Measurements from ENCODE around the gene CA5B. TPM values are rescaled to one million over a fixed set of nuclear protein-coding genes. Genes with fewer than 3 reads are reported as not detected.
"Not testable (repeated sequence)": the region's sequence is repeated elsewhere in the genome, so short reads cannot be mapped to it uniquely, and the experiment has no call there.

CA5B gene
- total RNA-seq (ENCODE audit: unreplicated experiment): 7.2 TPM
- long read RNA-seq, partial matches to known transcripts: 0 of 1 reads
- long read RNA-seq, other reads (novel, unspliced or antisense): 1 of 1 reads

GRCh38 chrX:15737959-15738902, at the start of gene CA5B:
CA5B (plus strand) TSS chrX:15738270; CDS start chrX:15750024, 11,754 bp downstream.
- no peaks in the 10 kb centered on the region for H3K9me3 Mint-ChIP-seq (ENCODE audit: unreplicated experiment)

DNA sequence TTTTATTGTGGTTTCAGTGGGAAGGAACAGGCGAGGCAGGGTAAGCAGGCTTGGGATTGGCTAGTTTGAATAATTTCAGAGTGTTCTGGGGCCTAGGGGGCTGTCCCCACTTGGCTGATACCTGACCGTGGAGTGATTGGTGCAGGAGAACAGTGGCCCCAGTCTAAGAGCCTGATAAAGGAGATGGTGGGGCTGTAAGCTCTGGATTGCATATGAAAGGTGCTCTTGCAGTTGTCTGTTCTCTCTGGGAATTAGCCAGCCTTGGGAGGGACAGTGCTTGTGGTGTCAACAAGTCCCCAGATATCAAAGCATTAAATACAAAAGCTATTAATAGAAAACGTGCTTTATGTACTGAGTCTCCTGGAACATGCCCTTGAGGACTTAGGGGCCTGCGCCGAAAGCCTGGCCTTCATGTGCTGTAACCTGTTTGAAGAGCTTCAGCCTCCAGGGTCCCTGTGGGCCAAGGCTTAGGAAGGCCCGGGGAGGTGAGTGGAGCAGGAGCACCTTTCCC, 43.1 kb upstream of the CA5B start:
- no peak for DNase-seq (ENCODE audit: low spot score)
- no peaks in the 10 kb centered on the region for H3K4me1 Mint-ChIP-seq (ENCODE audit: unreplicated experiment)
- no peaks in the 10 kb centered on the region for H3K9me3 Mint-ChIP-seq (ENCODE audit: unreplicated experiment)
- H3K27ac Mint-ChIP-seq (ENCODE audit: unreplicated experiment): no peak overlapping the region
- H3K27me3 Mint-ChIP-seq (ENCODE audit: unreplicated experiment): no peaks in the 10 kb centered on the region
- H3K4me3 Mint-ChIP-seq (ENCODE audit: unreplicated experiment): no peak overlapping the region
- TF ChIP-seq, protein P1, sequence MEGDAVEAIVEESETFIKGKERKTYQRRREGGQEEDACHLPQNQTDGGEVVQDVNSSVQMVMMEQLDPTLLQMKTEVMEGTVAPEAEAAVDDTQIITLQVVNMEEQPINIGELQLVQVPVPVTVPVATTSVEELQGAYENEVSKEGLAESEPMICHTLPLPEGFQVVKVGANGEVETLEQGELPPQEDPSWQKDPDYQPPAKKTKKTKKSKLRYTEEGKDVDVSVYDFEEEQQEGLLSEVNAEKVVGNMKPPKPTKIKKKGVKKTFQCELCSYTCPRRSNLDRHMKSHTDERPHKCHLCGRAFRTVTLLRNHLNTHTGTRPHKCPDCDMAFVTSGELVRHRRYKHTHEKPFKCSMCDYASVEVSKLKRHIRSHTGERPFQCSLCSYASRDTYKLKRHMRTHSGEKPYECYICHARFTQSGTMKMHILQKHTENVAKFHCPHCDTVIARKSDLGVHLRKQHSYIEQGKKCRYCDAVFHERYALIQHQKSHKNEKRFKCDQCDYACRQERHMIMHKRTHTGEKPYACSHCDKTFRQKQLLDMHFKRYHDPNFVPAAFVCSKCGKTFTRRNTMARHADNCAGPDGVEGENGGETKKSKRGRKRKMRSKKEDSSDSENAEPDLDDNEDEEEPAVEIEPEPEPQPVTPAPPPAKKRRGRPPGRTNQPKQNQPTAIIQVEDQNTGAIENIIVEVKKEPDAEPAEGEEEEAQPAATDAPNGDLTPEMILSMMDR (IDR thresholded peaks at IDR 0.05; ENCODE audit: unreplicated experiment): no peak
- peaks cover 16% of the 10 kb centered on the region for H3K36me3 Mint-ChIP-seq (ENCODE audit: low read depth, unreplicated experiment)

More at GRCh38 chrX:15737959-15738902, at the start of gene CA5B:
- peak within 1 kb of the TSS; percentile 86 for H3K4me3 Mint-ChIP-seq (ENCODE audit: unreplicated experiment)
- peak within 1 kb of the TSS; percentile 41 for H3K27ac Mint-ChIP-seq (ENCODE audit: unreplicated experiment)
- peak; percentile 94 for DNase-seq (ENCODE audit: low spot score)
- TF ChIP-seq, protein P1 (IDR thresholded peaks at IDR 0.05; ENCODE audit: unreplicated experiment): no peak
- peaks cover 6% of the 10 kb centered on the region for H3K4me1 Mint-ChIP-seq (ENCODE audit: unreplicated experiment)
- H3K36me3 Mint-ChIP-seq (ENCODE audit: low read depth, unreplicated experiment): no peaks in the 10 kb centered on the region
- H3K27me3 Mint-ChIP-seq (ENCODE audit: unreplicated experiment): peaks cover 2% of the 10 kb centered on the region

DNA sequence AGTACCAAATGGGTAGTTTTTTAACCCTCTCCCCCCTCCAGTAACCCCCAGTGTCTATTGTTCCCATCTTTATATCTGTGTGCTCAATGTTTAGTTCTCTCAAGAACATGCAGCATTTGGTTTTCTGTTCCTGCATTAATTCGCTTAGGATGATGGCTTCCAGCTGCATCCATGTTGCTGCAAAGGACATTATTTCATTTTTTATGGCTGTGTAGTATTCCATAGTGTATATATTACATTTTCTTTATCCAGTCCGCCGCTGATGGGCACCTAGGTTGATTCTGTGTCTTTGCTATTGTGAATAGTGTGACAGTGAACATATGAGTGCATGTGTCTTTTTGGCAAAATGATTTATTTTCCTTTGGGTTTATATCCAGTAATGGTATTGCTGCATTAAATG, 41.6 kb upstream of the CA5B start:
- H3K27me3 Mint-ChIP-seq (ENCODE audit: unreplicated experiment): no peaks in the 10 kb centered on the region
- H3K9me3 Mint-ChIP-seq (ENCODE audit: unreplicated experiment): no peaks in the 10 kb centered on the region
- TF ChIP-seq, protein P1 (IDR thresholded peaks at IDR 0.05; ENCODE audit: unreplicated experiment): no peak
- no peaks in the 10 kb centered on the region for H3K4me1 Mint-ChIP-seq (ENCODE audit: unreplicated experiment)
- H3K4me3 Mint-ChIP-seq (ENCODE audit: unreplicated experiment): no peak overlapping the region
- DNase-seq (ENCODE audit: low spot score): no peak
- H3K36me3 Mint-ChIP-seq (ENCODE audit: low read depth, unreplicated experiment): peaks cover 8% of the 10 kb centered on the region
- no peak overlapping the region for H3K27ac Mint-ChIP-seq (ENCODE audit: unreplicated experiment)

- H3K27me3 Mint-ChIP-seq (ENCODE audit: unreplicated experiment): no peaks in the 10 kb centered on the region
- TF ChIP-seq, protein P1 (IDR thresholded peaks at IDR 0.05; ENCODE audit: unreplicated experiment): no peak
- no peak for DNase-seq (ENCODE audit: low spot score)
- peaks cover 3% of the 10 kb centered on the region for H3K36me3 Mint-ChIP-seq (ENCODE audit: low read depth, unreplicated experiment)
- H3K27ac Mint-ChIP-seq (ENCODE audit: unreplicated experiment): no peak overlapping the region
- H3K4me1 Mint-ChIP-seq (ENCODE audit: unreplicated experiment): no peaks in the 10 kb centered on the region
- no peaks in the 10 kb centered on the region for H3K9me3 Mint-ChIP-seq (ENCODE audit: unreplicated experiment)
- H3K4me3 Mint-ChIP-seq (ENCODE audit: unreplicated experiment): no peak overlapping the region
These were observed 35.3 kb upstream of the CA5B start for GRCh38 chrX:15702488-15703371.

DNA sequence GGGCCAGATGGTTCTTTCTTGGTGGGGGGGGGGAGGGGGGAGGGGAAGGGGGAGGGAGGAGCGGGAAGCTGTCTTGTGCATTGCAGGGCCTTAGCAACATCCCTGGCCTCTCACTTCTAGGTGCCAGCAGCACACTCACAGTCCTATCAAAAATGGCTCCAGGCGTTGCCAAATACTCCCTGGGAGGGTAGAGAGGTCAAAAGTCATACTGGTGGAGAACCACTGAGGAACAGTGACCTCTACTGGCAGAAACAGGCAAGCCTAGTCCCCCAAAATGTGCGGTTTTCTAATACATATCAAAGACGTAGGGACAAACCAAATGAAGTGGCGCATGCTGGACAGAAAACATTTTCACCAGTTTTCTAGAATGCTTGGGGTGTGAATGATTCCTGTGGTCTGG, 34.3 kb upstream of the CA5B start:
- not testable (repeated sequence) for H3K36me3 Mint-ChIP-seq (ENCODE audit: low read depth, unreplicated experiment); H3K4me1 Mint-ChIP-seq (ENCODE audit: unreplicated experiment); H3K4me3 Mint-ChIP-seq (ENCODE audit: unreplicated experiment); H3K9me3 Mint-ChIP-seq (ENCODE audit: unreplicated experiment); H3K27ac Mint-ChIP-seq (ENCODE audit: unreplicated experiment); DNase-seq (ENCODE audit: low spot score); H3K27me3 Mint-ChIP-seq (ENCODE audit: unreplicated experiment)

DNA sequence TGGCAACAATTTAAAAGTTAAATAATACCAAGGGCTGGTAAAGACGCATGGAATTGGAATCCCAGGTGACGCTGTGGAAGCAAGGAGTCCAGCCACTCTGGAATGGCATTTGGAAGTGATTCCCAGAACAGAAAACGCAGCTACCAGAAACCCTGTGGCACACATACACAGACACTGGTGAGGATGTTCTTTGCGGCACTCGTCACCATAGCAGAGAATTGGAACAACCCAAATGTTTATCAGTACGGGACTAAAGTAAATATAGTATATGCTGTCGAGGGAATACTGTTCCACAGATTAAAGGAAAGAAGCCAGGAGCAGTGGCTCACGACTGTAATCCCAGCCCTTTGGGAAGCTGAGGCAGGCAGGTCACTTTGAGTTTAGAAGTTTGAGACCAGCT, 33.8 kb upstream of the CA5B start:
- not testable (repeated sequence) for H3K9me3 Mint-ChIP-seq (ENCODE audit: unreplicated experiment); H3K27ac Mint-ChIP-seq (ENCODE audit: unreplicated experiment); H3K4me3 Mint-ChIP-seq (ENCODE audit: unreplicated experiment); DNase-seq (ENCODE audit: low spot score); H3K27me3 Mint-ChIP-seq (ENCODE audit: unreplicated experiment); H3K4me1 Mint-ChIP-seq (ENCODE audit: unreplicated experiment); H3K36me3 Mint-ChIP-seq (ENCODE audit: low read depth, unreplicated experiment)
